Trophoblast cell (in vitro differentiated cells and primary cell): Measurements from ENCODE around the gene SDE2.
"Not testable (repeated sequence)": the region's sequence is repeated elsewhere in the genome, so short reads cannot be mapped to it uniquely, and the experiment has no call there.

Experiments
- DNase-seq, 2 donors: peaks; one replicate each; pipeline ENCODE4 v3.0.0-alpha.2; 2016
- H2AFZ ChIP-seq: 2 replicates; pipeline ENCODE4 v1.6.1; 2013; ENCODE audit warnings: low read length, moderate library complexity, mild to moderate bottlenecking; ENCODE audit not compliant: insufficient read depth, poor library complexity
- H2AK5ac ChIP-seq: 2 replicates; pipeline ENCODE4 v1.6.1; 2013; ENCODE audit warnings: mild to moderate bottlenecking, low read length
- H2BK120ac ChIP-seq: 2 replicates; pipeline ENCODE4 v1.6.1; 2013; ENCODE audit warnings: low read length, mild to moderate bottlenecking, moderate library complexity; ENCODE audit not compliant: insufficient read depth, poor library complexity
- H2BK12ac ChIP-seq: 2 replicates; pipeline ENCODE4 v1.6.1; 2013; ENCODE audit warnings: mild to moderate bottlenecking, low read length, moderate library complexity
- H2BK5ac ChIP-seq: 2 replicates; pipeline ENCODE4 v1.6.1; 2013; ENCODE audit warnings: low read length, low read depth, moderate library complexity, mild to moderate bottlenecking; ENCODE audit not compliant: poor library complexity
- H3K14ac ChIP-seq: 2 replicates; pipeline ENCODE4 v1.6.1; 2013; ENCODE audit warnings: mild to moderate bottlenecking, low read length
- H3K18ac ChIP-seq: 2 replicates; pipeline ENCODE4 v1.6.1; 2013; ENCODE audit warnings: mild to moderate bottlenecking, low read length
- H3K23ac ChIP-seq: 2 replicates; pipeline ENCODE4 v1.6.1; 2013; ENCODE audit warnings: low read length
- H3K27ac ChIP-seq: 2 replicates; pipeline ENCODE4 v1.5.1; 2013; ENCODE audit warnings: low read depth, mild to moderate bottlenecking, inconsistent platforms, low read length, moderate library complexity
- H3K27me3 ChIP-seq: 2 replicates; pipeline ENCODE4 v1.6.1; 2013; ENCODE audit warnings: inconsistent platforms, mild to moderate bottlenecking, low read length, moderate library complexity; ENCODE audit not compliant: insufficient read depth
- H3K36me3 ChIP-seq, 2 experiments: 1 replicate in 1 of 2; 2 replicates in 1 of 2; pipeline ENCODE4 v1.6.1; 2013; ENCODE audit warnings: low read length in 2 of 2, mild to moderate bottlenecking in 2 of 2, moderate library complexity in 1 of 2; ENCODE audit not compliant: insufficient read depth in 2 of 2, control insufficient read depth in 1 of 2
- H3K4ac ChIP-seq: 2 replicates; pipeline ENCODE4 v1.6.1; 2013; ENCODE audit warnings: low read depth, mild to moderate bottlenecking, low read length, moderate library complexity
- H3K4me1 ChIP-seq, 2 experiments: 1 replicate in 1 of 2; 2 replicates in 1 of 2; pipeline ENCODE4 v1.6.1; 2013; ENCODE audit warnings: low read length in 2 of 2, mild to moderate bottlenecking in 2 of 2, moderate library complexity in 1 of 2; ENCODE audit not compliant: insufficient read depth in 2 of 2, control insufficient read depth in 1 of 2
- H3K4me2 ChIP-seq: 2 replicates; pipeline ENCODE4 v1.6.1; 2013; ENCODE audit warnings: inconsistent platforms, mild to moderate bottlenecking, low read length, moderate library complexity
- H3K4me3 ChIP-seq: 2 replicates; pipeline ENCODE4 v1.5.1; 2013; ENCODE audit warnings: mild to moderate bottlenecking, low read depth, low read length, inconsistent platforms
- H3K79me1 ChIP-seq: one replicate; pipeline ENCODE4 v1.6.1; 2013; ENCODE audit warnings: low read length
- H3K79me2 ChIP-seq: 2 replicates; pipeline ENCODE4 v1.6.1; 2013; ENCODE audit warnings: low read length, mild to moderate bottlenecking; ENCODE audit not compliant: control insufficient read depth, insufficient read depth, poor library complexity
- H3K9ac ChIP-seq: 2 replicates; pipeline ENCODE4 v1.6.1; 2013; ENCODE audit warnings: mild to moderate bottlenecking, low read length
- H3K9me3 ChIP-seq: 2 replicates; pipeline ENCODE4 v1.6.1; 2013; ENCODE audit warnings: low read depth, mild to moderate bottlenecking, control low read depth, inconsistent platforms, low read length; ENCODE audit not compliant: insufficient read depth
- H4K12ac ChIP-seq: 2 replicates; pipeline ENCODE4 v1.6.1; 2013; ENCODE audit warnings: low read depth, mild to moderate bottlenecking, low read length, moderate library complexity
- H4K8ac ChIP-seq: 2 replicates; pipeline ENCODE4 v1.6.1; 2013; ENCODE audit warnings: low read depth, mild to moderate bottlenecking, low read length, moderate library complexity
- H4K91ac ChIP-seq: one replicate; pipeline ENCODE4 v1.6.1; 2013; ENCODE audit warnings: low read depth, mild to moderate bottlenecking, low read length, moderate library complexity
- WGBS: extraction: QIAGEN DNeasy Blood & Tissue Kit; methylation state at CpG from one replicate; pipeline ENCODE4 v1.1.7; 2013; ENCODE audit warnings: missing lambda C conversion rate; ENCODE audit not compliant: insufficient read length, insufficient coverage; ENCODE audit errors: extremely low coverage; 5-methylcytosine and 5-hydroxymethylcytosine counted together

The SDE2 gene

GRCh38 chr1:225980005-225980836 lies 18.9 kb downstream of the SDE2 start:
- no peak overlapping the region for H2AFZ ChIP-seq
- H2AK5ac ChIP-seq = no peak overlapping the region
- WGBS = no CpG with 5 or more reads among the region's 5 CpGs
- no peak overlapping the region for H3K4ac ChIP-seq
- no peak for DNase-seq
- H3K36me3 ChIP-seq = peaks cover 20 to 31% of the 10 kb centered on the region in 2 experiments
- no peak overlapping the region for H4K8ac ChIP-seq
- H3K27me3 ChIP-seq = no peaks in the 10 kb centered on the region
- H3K79me1 ChIP-seq = no peaks in the 10 kb centered on the region
- no peak overlapping the region for H3K23ac ChIP-seq
- no peak overlapping the region for H3K4me2 ChIP-seq
- H4K12ac ChIP-seq = no peak overlapping the region
- H2BK120ac ChIP-seq = no peak overlapping the region
- H3K9ac ChIP-seq = no peak overlapping the region
- no peaks in the 10 kb centered on the region for H3K4me1 ChIP-seq
- no peak overlapping the region for H2BK12ac ChIP-seq
- no peak overlapping the region for H3K14ac ChIP-seq
- H3K9me3 ChIP-seq = peaks cover 4% of the 10 kb centered on the region
- H3K18ac ChIP-seq = no peak overlapping the region
- H3K4me3 ChIP-seq = no peak overlapping the region
- H3K27ac ChIP-seq = no peak overlapping the region
- no peak overlapping the region for H2BK5ac ChIP-seq
- H3K79me2 ChIP-seq = no peaks in the 10 kb centered on the region
- H4K91ac ChIP-seq = no peak overlapping the region

GRCh38 chr1:225979421-225979820 lies 19.7 kb downstream of the SDE2 start:
- Histone ChIP-seq H3K9ac (no peak overlapping the region), H3K4me3 (no peak overlapping the region), H3K79me1 (no peaks in the 10 kb centered on the region), H3K4me1 (no peaks in the 10 kb centered on the region), H2AFZ (no peak overlapping the region), H2BK12ac (no peak overlapping the region), H3K27me3 (no peaks in the 10 kb centered on the region), H4K91ac (no peak overlapping the region), H2AK5ac (no peak overlapping the region), H3K9me3 (peaks cover 4% of the 10 kb centered on the region), H3K14ac (no peak overlapping the region), H3K18ac (no peak overlapping the region), H4K12ac (no peak overlapping the region), H2BK5ac (no peak overlapping the region), H2BK120ac (no peak overlapping the region), H3K4me2 (no peak overlapping the region), H3K79me2 (no peaks in the 10 kb centered on the region), H4K8ac (no peak overlapping the region), H3K27ac (no peak overlapping the region), H3K36me3 (peaks cover 17 to 29% of the 10 kb centered on the region in 2 experiments), H3K23ac (no peak overlapping the region), H3K4ac (no peak overlapping the region)
- no CpG with 5 or more reads among the region's 1 CpG for WGBS
- no peak for DNase-seq

GRCh38 chr1:225977937-225978748 lies 21.0 kb downstream of the SDE2 start:
- Histone ChIP-seq H4K8ac (no peak overlapping the region), H2BK12ac (no peak overlapping the region), H2BK5ac (no peak overlapping the region), H3K4me1 (no peaks in the 10 kb centered on the region), H3K4me3 (no peak overlapping the region), H3K36me3 (peaks cover 14 to 25% of the 10 kb centered on the region in 2 experiments), H3K18ac (no peak overlapping the region), H2BK120ac (no peak overlapping the region), H3K79me1 (no peaks in the 10 kb centered on the region), H3K14ac (no peak overlapping the region), H4K91ac (no peak overlapping the region), H3K4me2 (no peak overlapping the region), H3K27ac (no peak overlapping the region), H3K4ac (no peak overlapping the region), H2AK5ac (no peak overlapping the region), H2AFZ (no peak overlapping the region), H3K27me3 (no peaks in the 10 kb centered on the region), H3K23ac (no peak overlapping the region), H3K9ac (no peak overlapping the region), H3K9me3 (peaks cover 4% of the 10 kb centered on the region), H3K79me2 (no peaks in the 10 kb centered on the region), H4K12ac (no peak overlapping the region)
- no CpG with 5 or more reads among the region's 15 CpGs for WGBS
- DNase-seq = no peak

GRCh38 chr1:225975146-225975545 lies 24.0 kb downstream of the SDE2 start:
- H3K36me3 ChIP-seq = peaks cover 2 to 12% of the 10 kb centered on the region in 2 experiments
- not testable (repeated sequence) for H4K91ac ChIP-seq, H3K9me3 ChIP-seq, H3K14ac ChIP-seq, H3K79me2 ChIP-seq, H2BK120ac ChIP-seq, H3K23ac ChIP-seq, H2AFZ ChIP-seq, H2BK5ac ChIP-seq, H3K4ac ChIP-seq, H3K4me3 ChIP-seq, H3K4me1 ChIP-seq, H2AK5ac ChIP-seq, H4K8ac ChIP-seq, H3K79me1 ChIP-seq, H3K4me2 ChIP-seq, DNase-seq, H3K18ac ChIP-seq, H3K27me3 ChIP-seq, H4K12ac ChIP-seq, H3K9ac ChIP-seq, H2BK12ac ChIP-seq, H3K27ac ChIP-seq
- WGBS = no CpG with 5 or more reads among the region's 12 CpGs
